Hepatocyte (in vitro differentiated cells): Measurements from ENCODE around the gene ASB5. TPM values are rescaled to one million over a fixed set of nuclear protein-coding genes. Genes with fewer than 3 reads are reported as not detected.

Source experiments
- DNase-seq: peaks from one replicate; pipeline ENCODE4 v3.0.0-alpha.2; 2016; ENCODE audit warnings: low spot score
- H2AFZ ChIP-seq: fragments of 200-600 bp; sonication (generic); 2 replicates; pipeline ENCODE4 v1.6.0; 2016; ENCODE audit warnings: antibody characterized with exemption, mild to moderate bottlenecking
- H3K27ac ChIP-seq: fragments of 200-600 bp; sonication (generic); 2 replicates; pipeline ENCODE4 v1.5.1; 2016; ENCODE audit warnings: mild to moderate bottlenecking
- H3K27me3 ChIP-seq: fragments of 200-600 bp; sonication (generic); 2 replicates; pipeline ENCODE4 v1.6.1; 2016
- H3K36me3 ChIP-seq: fragments of 200-600 bp; sonication (generic); replicated peaks from 2 replicates; pipeline ENCODE4 v1.5.1; 2016; ENCODE audit warnings: low read depth; ENCODE audit not compliant: insufficient read depth
- H3K4me1 ChIP-seq: fragments of 200-600 bp; sonication (generic); 2 replicates; pipeline ENCODE4 v1.5.1; 2016; ENCODE audit warnings: mild to moderate bottlenecking, moderate library complexity; ENCODE audit not compliant: insufficient read depth
- H3K4me2 ChIP-seq: fragments of 200-600 bp; sonication (generic); 2 replicates; pipeline ENCODE4 v1.6.0; 2016
- H3K4me3 ChIP-seq: fragments of 200-600 bp; sonication (generic); 2 replicates; pipeline ENCODE4 v1.5.1; 2016; ENCODE audit warnings: mild to moderate bottlenecking
- H3K79me2 ChIP-seq: fragments of 200-600 bp; sonication (generic); 2 replicates; pipeline ENCODE4 v1.6.0; 2017; ENCODE audit warnings: mild to moderate bottlenecking
- H3K9me2 ChIP-seq: fragments of 200-600 bp; sonication (generic); replicated peaks from 2 replicates; pipeline ENCODE4 v1.6.0; 2017; ENCODE audit warnings: mild to moderate bottlenecking; ENCODE audit not compliant: insufficient read depth
- H3K9me3 ChIP-seq: fragments of 200-600 bp; sonication (generic); 2 replicates; pipeline ENCODE4 v1.5.1; 2016; ENCODE audit warnings: low read depth, mild to moderate bottlenecking
- H4K20me1 ChIP-seq: fragments of 200-600 bp; sonication (generic); 2 replicates; pipeline ENCODE4 v1.6.0; 2016; ENCODE audit warnings: mild to moderate bottlenecking; ENCODE audit not compliant: insufficient read depth, poor library complexity, severe bottlenecking
- EZH2 ChIP-seq: fragments of 200-600 bp; sonication (generic); IDR thresholded peaks from 2 replicates; pipeline ENCODE4 v1.6.1; 2016; ENCODE audit warnings: antibody characterized with exemption, mild to moderate bottlenecking, borderline replicate concordance
- EZH2phosphoT487 ChIP-seq: fragments of 200-600 bp; sonication (generic); IDR thresholded peaks from one replicate; pipeline ENCODE4 v1.6.1; 2018; ENCODE audit warnings: antibody characterized with exemption, mild to moderate bottlenecking, low read depth, moderate library complexity; ENCODE audit not compliant: unreplicated experiment, severe bottlenecking
- WGBS: methylation state at CpG from one replicate; pipeline ENCODE4 v1.1.6; 2016; ENCODE audit warnings: low lambda C conversion rate; ENCODE audit errors: missing lambda C conversion rate; 5-methylcytosine and 5-hydroxymethylcytosine counted together
- polyA plus RNA-seq: library from polyadenylated mRNA; unstranded; fragments of >200 nt; fragmentation: Nextera tagmentation; extraction: Ambion mirVana; gene quantifications from 2 replicates; pipeline ENCODE4 v1.2.1, GENCODE V29; 2016
- total RNA-seq: library from RNA; depleted of rRNA; stranded (reverse); fragments of >200 nt; gene quantifications from 2 replicates; pipeline ENCODE4 v1.2.3, GENCODE V29; 2014
- TF ChIP-seq, protein P1 (sequence below): fragments of 200-600 bp; sonication (generic); IDR thresholded peaks from 2 replicates; pipeline ENCODE4 v1.5.1; 2016; ENCODE audit warnings: antibody characterized with exemption, mild to moderate bottlenecking; ENCODE audit not compliant: poor library complexity

ASB5 gene
- total and polyA plus RNA-seq, 2 experiments from 2014 or later: 0.10 to 0.30 TPM

DNA sequence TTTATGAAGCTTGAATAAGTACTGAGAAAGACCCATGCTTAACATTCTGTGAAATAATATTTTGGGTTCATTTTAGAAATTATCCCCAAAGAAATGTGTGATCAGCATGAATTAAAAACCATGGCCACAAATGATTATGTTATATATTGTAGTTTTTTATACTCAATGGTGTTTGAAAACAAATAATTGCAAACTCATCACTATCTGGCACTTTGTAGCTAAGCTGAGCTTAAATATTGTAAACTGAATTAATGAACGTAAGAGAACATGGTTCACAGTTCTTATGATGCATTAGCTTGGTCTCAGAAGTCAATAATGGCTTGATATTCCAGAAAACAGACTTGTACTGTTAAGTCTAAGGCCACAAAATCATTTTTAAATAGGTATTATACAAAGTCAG lies 24.6 kb upstream of the ASB5 start:
- Histone ChIP-seq H4K20me1 (no peaks in the 10 kb centered on the region), H3K27me3 (no peaks in the 10 kb centered on the region), H3K9me2 (no peaks in the 10 kb centered on the region), H3K4me1 (no peaks in the 10 kb centered on the region), H2AFZ (no peak overlapping the region), H3K36me3 (no peaks in the 10 kb centered on the region), H3K27ac (no peak overlapping the region), H3K9me3 (no peaks in the 10 kb centered on the region), H3K79me2 (no peaks in the 10 kb centered on the region), H3K4me2 (no peak overlapping the region), H3K4me3 (no peak overlapping the region)
- 86% methylated on average over 1 of the region's 1 CpG for WGBS
- TF ChIP-seq, protein P1, sequence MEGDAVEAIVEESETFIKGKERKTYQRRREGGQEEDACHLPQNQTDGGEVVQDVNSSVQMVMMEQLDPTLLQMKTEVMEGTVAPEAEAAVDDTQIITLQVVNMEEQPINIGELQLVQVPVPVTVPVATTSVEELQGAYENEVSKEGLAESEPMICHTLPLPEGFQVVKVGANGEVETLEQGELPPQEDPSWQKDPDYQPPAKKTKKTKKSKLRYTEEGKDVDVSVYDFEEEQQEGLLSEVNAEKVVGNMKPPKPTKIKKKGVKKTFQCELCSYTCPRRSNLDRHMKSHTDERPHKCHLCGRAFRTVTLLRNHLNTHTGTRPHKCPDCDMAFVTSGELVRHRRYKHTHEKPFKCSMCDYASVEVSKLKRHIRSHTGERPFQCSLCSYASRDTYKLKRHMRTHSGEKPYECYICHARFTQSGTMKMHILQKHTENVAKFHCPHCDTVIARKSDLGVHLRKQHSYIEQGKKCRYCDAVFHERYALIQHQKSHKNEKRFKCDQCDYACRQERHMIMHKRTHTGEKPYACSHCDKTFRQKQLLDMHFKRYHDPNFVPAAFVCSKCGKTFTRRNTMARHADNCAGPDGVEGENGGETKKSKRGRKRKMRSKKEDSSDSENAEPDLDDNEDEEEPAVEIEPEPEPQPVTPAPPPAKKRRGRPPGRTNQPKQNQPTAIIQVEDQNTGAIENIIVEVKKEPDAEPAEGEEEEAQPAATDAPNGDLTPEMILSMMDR: no peak
- TF ChIP-seq EZH2 (no peak), EZH2phosphoT487 (no peak)
- DNase-seq: no peak

DNA sequence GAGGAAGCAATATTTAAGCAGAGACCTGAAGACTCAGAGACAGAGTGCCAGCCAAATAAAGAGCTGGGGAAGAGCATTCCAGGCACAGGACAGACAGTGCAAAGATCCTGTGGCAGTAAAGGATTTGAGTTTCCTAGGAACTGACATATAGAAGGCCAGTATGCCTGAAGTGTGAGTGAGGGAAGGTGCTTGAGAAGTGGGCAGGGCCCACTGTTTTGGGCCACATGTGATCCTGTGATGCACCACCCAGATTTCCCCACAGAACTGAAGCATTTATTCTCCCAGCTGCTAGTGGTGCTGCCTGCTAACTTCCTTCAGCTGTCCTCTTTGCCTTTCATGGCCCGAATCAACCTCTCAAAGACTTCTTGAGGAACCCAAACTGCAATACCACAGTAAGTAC lies 23.9 kb upstream of the ASB5 start:
- TF ChIP-seq, protein P1: no peak
- no peak for TF ChIP-seq EZH2phosphoT487
- TF ChIP-seq EZH2: no peak
- Histone ChIP-seq H3K4me1 (no peaks in the 10 kb centered on the region), H3K9me2 (no peaks in the 10 kb centered on the region), H3K4me2 (no peak overlapping the region), H3K4me3 (no peak overlapping the region), H3K9me3 (no peaks in the 10 kb centered on the region), H3K79me2 (no peaks in the 10 kb centered on the region), H4K20me1 (no peaks in the 10 kb centered on the region), H2AFZ (no peak overlapping the region), H3K27ac (no peak overlapping the region), H3K27me3 (no peaks in the 10 kb centered on the region), H3K36me3 (no peaks in the 10 kb centered on the region)
- no peak for DNase-seq
- 88% methylated on average over 1 of the region's 1 CpG for WGBS

DNA sequence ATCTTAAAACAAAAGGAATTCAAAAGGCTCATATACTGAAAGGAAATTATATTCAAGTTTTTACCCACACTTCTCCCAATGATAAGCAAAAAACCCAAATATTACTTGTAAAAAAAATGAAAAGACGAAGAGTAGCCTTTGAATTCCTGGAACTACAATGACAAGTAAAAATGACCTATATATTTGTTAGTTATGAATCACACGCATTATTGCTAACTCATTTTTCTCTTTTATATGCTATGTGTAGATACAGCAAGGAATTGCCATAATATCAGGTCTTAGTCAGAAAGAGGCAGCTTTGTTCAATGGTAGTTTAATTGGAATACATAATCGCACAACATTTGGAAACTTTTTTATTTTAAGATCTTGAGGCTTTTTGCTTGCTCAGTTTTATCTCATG lies 22.7 kb upstream of the ASB5 start:
- H3K27me3 ChIP-seq: no peaks in the 10 kb centered on the region
- H2AFZ ChIP-seq: no peak overlapping the region
- no peaks in the 10 kb centered on the region for H3K9me3 ChIP-seq
- 95% methylated on average over 3 of the region's 3 CpGs for WGBS
- no peak overlapping the region for H3K4me3 ChIP-seq
- no peaks in the 10 kb centered on the region for H4K20me1 ChIP-seq
- no peaks in the 10 kb centered on the region for H3K36me3 ChIP-seq
- H3K4me2 ChIP-seq: no peak overlapping the region
- no peaks in the 10 kb centered on the region for H3K9me2 ChIP-seq
- no peaks in the 10 kb centered on the region for H3K4me1 ChIP-seq
- no peak for DNase-seq
- no peak overlapping the region for H3K27ac ChIP-seq
- TF ChIP-seq EZH2 (no peak), EZH2phosphoT487 (no peak)
- TF ChIP-seq, protein P1: no peak
- H3K79me2 ChIP-seq: no peaks in the 10 kb centered on the region

DNA sequence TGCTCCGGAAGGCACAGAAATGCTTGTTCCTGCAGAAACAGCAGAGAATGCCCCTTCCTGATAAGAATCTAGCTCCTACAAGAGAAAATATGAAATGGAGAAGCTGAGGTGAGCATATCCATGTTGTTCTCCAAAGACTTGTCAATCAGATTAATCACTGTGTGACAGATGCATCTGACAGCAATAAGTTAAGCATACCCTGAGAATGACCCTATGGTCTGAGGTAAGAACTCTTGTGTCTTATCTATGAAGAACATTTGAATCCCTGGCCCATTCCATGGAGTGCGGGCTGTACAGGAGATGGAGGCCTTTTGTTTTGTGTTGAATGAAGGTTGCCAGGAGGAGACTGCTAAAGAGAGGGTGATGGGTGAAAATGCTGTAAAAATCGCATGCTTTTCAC lies 21.5 kb upstream of the ASB5 start:
- Histone ChIP-seq H3K27ac (no peak overlapping the region), H3K9me3 (no peaks in the 10 kb centered on the region), H2AFZ (no peak overlapping the region), H3K27me3 (no peaks in the 10 kb centered on the region), H4K20me1 (no peaks in the 10 kb centered on the region), H3K79me2 (no peaks in the 10 kb centered on the region), H3K36me3 (no peaks in the 10 kb centered on the region), H3K9me2 (no peaks in the 10 kb centered on the region), H3K4me2 (no peak overlapping the region), H3K4me1 (no peaks in the 10 kb centered on the region), H3K4me3 (no peak overlapping the region)
- no peak for TF ChIP-seq EZH2phosphoT487
- TF ChIP-seq, protein P1: no peak
- TF ChIP-seq EZH2: no peak
- 92% methylated on average over 3 of the region's 3 CpGs for WGBS
- DNase-seq: no peak
